D721Med (cell line): ENCODE data around the gene EGFLAM.

ENCODE experiments used
- DNase-seq: peaks from one replicate; pipeline ENCODE4 v3.0.0; 2011; ENCODE audit warnings: low spot score; ENCODE audit not compliant: insufficient read length
- FAIRE-seq: peaks from 2 replicates; lab custom pipeline; 2011; peaks lifted over from hg19 to GRCh38; lab: Jason Lieb, UNC
- TF ChIP-seq, protein P1 (sequence below): IDR thresholded peaks from 2 replicates; pipeline ENCODE4 v1.5.1; 2012; ENCODE audit warnings: mild to moderate bottlenecking, control low read depth; ENCODE audit not compliant: insufficient read depth; ENCODE audit errors: missing control alignments

The EGFLAM gene

DNA sequence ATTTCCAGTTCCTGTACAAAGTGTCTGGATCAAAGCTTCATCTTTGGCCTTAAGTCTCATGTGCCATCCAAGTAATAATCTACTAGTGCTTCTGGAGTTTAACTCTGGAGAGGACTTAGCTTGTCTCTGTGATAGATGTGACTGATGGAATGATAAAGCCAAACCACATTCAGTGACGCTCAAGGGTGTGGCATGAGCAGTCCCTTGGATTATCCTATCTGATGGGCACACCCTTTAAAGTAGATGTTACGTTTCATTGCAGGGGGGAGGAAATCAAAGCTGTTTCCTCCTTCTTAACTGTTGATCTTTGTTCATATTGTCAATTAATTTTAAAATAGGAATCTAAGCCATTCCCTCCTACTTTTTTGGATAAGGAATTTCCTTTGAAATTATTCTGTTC is 8.5 kb upstream of the EGFLAM start:
- FAIRE-seq (no peak), DNase-seq (no peak)
- TF ChIP-seq, protein P1, sequence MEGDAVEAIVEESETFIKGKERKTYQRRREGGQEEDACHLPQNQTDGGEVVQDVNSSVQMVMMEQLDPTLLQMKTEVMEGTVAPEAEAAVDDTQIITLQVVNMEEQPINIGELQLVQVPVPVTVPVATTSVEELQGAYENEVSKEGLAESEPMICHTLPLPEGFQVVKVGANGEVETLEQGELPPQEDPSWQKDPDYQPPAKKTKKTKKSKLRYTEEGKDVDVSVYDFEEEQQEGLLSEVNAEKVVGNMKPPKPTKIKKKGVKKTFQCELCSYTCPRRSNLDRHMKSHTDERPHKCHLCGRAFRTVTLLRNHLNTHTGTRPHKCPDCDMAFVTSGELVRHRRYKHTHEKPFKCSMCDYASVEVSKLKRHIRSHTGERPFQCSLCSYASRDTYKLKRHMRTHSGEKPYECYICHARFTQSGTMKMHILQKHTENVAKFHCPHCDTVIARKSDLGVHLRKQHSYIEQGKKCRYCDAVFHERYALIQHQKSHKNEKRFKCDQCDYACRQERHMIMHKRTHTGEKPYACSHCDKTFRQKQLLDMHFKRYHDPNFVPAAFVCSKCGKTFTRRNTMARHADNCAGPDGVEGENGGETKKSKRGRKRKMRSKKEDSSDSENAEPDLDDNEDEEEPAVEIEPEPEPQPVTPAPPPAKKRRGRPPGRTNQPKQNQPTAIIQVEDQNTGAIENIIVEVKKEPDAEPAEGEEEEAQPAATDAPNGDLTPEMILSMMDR = no peak

GRCh38 chr5:38250763-38251448 is 7.5 kb upstream of the EGFLAM start:
- TF ChIP-seq, protein P1 = no peak
- no peak for FAIRE-seq
- no peak for DNase-seq

DNA sequence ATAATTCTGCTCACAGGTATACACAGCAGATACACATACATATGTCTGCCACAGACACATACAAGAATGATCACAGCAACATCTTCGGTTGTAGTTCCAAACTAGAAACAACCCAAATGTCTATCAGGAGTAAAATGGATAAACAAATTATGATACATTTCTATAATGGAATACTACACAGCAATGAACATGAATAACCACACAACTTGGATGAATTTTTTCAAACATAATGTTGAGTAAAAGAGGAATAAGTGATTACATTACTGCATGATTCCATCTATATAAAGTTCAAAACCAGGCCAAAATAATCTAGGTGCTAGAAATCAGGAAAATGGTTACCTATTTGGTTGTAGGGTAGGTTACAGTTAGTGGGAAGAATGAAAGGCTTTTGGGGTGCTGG is 4.6 kb upstream of the EGFLAM start:
- TF ChIP-seq, protein P1 = no peak
- FAIRE-seq (no peak), DNase-seq (no peak)

GRCh38 chr5:38257308-38258041 is 884 bp upstream of the EGFLAM start:
- TF ChIP-seq, protein P1 = no peak
- DNase-seq (peak; percentile 32), FAIRE-seq (no peak)

DNA sequence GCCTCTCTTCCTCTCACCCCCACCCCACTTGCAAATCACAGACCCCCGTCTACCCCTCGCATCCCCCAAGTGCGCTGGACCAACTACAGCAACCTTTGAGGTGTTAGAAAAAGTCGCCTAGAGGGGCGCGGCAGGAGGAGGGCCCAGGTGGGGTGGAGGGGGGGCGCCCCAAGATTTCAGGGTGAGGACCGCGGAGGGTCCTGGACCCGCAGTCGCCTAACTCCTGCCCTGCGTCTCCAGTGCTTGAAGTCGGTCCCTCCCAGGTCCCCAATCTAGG is 379 bp upstream of the EGFLAM start:
- no peak for FAIRE-seq
- TF ChIP-seq, protein P1 = no peak

DNA sequence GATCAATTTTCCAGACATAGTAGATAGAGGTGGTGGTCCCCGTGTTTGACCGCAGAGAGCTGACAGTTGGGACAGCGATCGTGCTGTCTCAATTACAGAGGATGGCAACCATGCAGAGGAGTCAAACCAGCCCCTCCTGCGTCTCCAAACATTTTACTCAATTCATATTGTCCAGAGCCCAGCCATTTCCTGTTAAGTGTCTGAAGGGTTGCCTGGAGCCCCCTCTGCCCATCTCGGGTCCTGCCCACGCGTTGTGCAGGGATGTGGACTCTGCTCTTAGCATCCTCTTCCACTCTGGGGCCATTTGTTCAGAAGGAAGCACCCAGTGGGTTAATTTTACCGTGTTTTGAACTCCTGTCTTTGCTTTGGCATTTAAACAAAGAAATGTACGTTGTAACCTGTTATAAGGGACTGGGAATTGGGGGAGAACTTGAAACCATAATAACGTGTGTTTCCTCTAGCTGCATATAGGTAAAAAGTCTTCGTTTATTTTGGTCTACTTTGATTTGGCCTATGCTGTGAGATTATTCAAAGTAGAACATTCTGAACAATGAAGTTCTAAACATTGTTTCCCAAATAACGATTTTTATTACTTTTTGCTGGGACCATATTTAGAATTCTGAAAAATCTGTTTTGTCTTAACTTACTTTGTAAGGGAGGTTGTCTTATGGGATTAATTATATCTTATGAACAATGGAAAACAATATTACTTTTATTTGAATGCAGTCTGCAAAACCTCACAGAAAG is 876 bp downstream of the EGFLAM start:
- no peak for FAIRE-seq
- TF ChIP-seq, protein P1 = no peak
- no peak for DNase-seq

More for the DNA sequence above, 379 bp upstream of the EGFLAM start:
- no peak for DNase-seq

GRCh38 chr5:38259809-38260160 is 1.4 kb downstream of the EGFLAM start:
- no peak for DNase-seq
- TF ChIP-seq, protein P1 = no peak
- FAIRE-seq = no peak
